ENCODE results near the gene NPC1L1.

NPC1L1 gene

DNA sequence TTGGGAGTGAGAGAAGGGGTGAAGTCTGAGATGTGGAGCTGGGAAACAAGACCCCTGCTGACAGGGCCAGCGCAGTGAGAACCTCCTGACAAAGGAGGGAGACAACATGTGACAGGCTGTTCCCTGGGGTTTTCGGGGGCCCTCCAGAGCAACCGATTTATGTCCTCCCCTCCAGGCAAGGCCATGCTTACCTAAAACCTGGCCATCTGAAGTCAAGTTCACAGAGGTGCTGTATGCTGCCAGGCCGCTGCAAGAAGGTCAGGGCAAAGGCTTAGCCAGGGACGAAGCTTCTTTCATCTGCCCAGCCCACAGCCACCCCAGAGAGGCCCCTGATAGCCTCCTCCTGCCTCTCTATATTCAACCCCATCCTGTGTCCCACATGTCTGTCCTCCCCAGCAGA, 20.6 kb downstream of the NPC1L1 start:
- TF ChIP-seq, protein P1, sequence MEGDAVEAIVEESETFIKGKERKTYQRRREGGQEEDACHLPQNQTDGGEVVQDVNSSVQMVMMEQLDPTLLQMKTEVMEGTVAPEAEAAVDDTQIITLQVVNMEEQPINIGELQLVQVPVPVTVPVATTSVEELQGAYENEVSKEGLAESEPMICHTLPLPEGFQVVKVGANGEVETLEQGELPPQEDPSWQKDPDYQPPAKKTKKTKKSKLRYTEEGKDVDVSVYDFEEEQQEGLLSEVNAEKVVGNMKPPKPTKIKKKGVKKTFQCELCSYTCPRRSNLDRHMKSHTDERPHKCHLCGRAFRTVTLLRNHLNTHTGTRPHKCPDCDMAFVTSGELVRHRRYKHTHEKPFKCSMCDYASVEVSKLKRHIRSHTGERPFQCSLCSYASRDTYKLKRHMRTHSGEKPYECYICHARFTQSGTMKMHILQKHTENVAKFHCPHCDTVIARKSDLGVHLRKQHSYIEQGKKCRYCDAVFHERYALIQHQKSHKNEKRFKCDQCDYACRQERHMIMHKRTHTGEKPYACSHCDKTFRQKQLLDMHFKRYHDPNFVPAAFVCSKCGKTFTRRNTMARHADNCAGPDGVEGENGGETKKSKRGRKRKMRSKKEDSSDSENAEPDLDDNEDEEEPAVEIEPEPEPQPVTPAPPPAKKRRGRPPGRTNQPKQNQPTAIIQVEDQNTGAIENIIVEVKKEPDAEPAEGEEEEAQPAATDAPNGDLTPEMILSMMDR (conservative IDR thresholded peaks at IDR 0.05): no peak
- no peak overlapping the region for H3K27ac ChIP-seq

DNA sequence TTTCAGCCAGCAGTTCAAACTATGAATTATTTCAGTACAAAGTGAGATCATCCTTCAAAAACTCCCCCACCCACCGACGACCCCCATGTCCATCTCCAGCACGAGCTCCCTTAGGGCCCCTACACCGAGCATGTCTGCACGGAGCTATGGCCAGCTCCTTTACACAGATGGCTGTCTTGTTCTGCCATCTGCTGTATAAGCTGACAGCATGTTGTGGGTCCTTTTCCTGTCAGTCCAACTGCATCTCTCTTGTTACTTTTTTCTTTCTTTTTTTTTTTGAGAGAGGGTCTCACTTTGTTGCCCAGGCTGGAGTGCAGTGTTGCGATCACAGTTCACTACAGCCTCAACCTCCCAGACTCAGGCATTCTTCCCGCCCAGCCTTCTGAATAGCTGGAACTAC, 21.6 kb downstream of the NPC1L1 start:
- TF ChIP-seq, protein P1 (conservative IDR thresholded peaks at IDR 0.05): no peak
- no peak overlapping the region for H3K27ac ChIP-seq

DNA sequence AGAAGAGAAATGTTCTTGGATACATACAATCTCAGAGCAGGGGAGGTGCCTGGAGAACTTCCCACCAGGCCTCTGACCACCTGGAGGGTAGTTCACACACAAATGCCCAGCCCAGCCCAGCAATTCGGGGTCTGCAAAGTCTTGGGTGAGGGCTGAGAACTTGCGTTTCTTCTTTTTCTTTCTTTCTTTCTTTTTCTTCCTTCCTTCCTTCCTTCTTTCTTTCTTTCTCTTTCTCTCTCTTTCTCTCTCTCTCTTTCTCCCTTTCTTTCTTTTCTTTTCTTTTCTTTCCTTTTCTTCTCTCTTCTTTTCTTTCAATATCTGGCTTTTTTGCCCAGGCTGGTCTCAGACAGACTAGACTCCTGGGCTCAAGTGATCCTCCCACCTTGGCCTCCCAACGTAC, 22.4 kb downstream of the NPC1L1 start:
- no peak overlapping the region for H3K27ac ChIP-seq
- TF ChIP-seq, protein P1 (conservative IDR thresholded peaks at IDR 0.05): no peak

DNA sequence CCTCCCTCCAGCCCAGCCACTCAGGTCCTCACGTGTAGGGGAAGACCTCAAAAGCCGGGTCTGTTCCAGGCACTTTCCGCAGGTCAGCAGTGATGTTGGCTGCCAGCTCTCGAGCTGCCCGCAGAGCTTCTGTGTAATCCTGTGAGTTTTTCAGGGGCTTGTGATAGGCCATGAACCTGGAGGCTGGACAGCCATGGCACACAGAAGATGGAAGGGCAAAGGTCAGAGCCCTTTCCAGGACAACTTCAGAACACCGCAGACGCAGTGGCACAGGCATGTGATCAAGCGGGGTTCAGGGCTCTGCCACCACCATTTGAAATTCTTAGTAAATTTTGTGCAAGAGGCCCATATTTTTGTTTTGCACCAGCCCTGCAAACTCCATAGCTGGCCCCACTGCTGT, 24.0 kb downstream of the NPC1L1 start:
- TF ChIP-seq, protein P1 (conservative IDR thresholded peaks at IDR 0.05): no peak
- no peak overlapping the region for H3K27ac ChIP-seq

DNA sequence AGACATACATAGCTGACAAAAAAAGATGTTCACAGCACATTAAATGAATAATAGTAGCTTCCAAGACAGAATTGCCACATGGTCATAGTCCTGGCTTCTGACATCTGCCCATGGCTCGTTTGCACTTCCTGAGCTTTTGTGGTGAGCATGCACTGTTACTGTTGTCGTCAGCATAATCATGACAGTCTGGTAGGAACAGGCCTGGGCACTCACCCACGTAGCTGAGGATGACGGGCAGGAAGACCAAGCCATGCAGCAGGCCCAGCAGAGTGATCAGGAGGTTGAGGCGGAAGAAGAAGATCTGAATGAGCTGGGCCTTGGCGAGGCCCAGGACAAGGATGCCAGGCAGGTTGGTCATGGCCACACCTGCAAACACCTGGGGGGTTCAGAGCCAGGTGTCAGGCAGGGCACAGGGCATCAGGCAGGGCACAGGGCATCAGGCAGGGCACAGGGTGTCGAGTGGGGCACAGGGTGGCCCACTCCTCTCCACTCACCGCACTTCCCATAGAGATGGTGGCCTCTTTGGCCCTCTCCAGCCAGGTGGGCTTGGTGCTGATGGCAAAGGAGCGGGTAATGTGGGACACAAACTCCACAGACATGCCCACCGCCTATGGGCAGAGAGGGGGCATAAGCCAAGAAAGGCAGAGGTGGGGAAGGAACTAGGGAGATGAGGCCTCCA, 25.4 kb downstream of the NPC1L1 start:
- no peak overlapping the region for H3K27ac ChIP-seq
- TF ChIP-seq, protein P1 (conservative IDR thresholded peaks at IDR 0.05): no peak

DNA sequence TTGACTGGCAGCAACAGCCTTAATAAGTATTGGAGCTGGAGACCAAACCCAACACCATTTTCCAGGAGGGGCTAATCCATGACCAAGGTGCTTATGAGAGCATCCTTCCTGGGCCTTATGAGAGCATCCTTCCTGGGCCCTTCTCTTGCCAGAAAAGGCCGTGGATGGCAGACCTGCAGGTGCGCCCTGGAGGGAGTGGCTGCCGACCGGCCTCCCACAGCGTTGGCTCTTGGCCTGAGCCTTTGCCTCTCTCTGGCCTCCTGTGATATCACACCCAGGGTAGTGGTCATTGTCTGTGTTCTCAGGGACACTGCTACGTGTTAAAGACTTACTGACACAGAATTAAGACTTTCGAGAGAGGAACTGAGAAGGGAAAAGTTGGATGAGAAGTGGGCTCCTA, 28.4 kb downstream of the NPC1L1 start:
- TF ChIP-seq, protein P1 (conservative IDR thresholded peaks at IDR 0.05): no peak
- no peak overlapping the region for H3K27ac ChIP-seq

DNA sequence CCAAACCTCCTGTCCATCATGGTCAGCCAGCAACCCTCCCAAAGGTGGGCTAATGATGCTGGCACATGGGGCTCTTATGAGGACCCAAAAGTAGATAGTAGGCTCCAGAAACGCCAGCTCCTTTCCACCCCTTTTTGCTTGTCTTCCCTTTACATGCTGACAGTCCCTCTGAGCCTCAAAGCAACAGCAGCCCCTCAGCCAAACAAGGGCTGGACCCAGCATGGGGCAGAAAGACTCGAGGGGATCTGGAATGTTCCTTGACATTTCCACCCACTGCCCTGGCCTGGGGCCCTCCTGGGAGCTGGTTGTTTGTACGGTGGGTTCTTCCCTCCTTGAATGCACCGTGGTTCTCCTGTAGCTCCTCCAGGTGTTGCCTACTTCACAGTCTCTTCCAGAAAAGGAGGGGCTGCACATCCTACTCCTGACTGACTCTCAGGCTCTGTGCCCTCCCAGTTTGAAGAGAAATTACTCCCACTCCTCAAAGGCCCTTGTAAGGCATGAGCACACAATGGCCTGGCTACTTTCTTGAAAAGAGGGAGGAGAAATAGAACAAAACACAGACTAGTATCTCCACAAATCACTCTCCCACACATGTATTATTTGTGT, 29.2 kb downstream of the NPC1L1 start:
- TF ChIP-seq, protein P1 (conservative IDR thresholded peaks at IDR 0.05): no peak
- no peak overlapping the region for H3K27ac ChIP-seq
